Right lobe of liver (tissue), 6 donors: ENCODE measurements around the gene SMU1. TPM values are rescaled to one million over a fixed set of nuclear protein-coding genes. Genes with fewer than 3 reads are reported as not detected.

Experiments
- ATAC-seq, 4 donors: fragments of 200-7000 bp; cut with Tn5 transposase; one replicate each; pipeline ENCODE4 v1.9.1; 2020; ENCODE audit warnings: mild to moderate bottlenecking in 4 of 4, moderate library complexity in 4 of 4
- DNase-seq, 3 donors: peaks; one replicate each; pipeline ENCODE4 v3.0.0-alpha.2; 2020
- H3K27ac ChIP-seq, 3 donors: fragments of 200-600 bp; one replicate each; pipeline ENCODE4 v1.8.0; 2022
- H3K27me3 ChIP-seq, 2 donors: fragments of 200-600 bp; one replicate each; pipeline ENCODE4 v1.8.0; 2022
- H3K36me3 ChIP-seq, 4 donors: fragments of 200-600 bp; sonication (generic) in 1 of 4; one replicate each; pipeline versions ENCODE4 v1.5.1 to v1.8.0; 2017 to 2022; ENCODE audit warnings: control low read depth in 1 of 4
- H3K4me1 ChIP-seq, 4 donors: fragments of 200-600 bp; sonication (generic) in 1 of 4; one replicate each; pipeline versions ENCODE4 v1.5.1 to v1.8.0; 2017 to 2022; ENCODE audit warnings: control low read depth in 1 of 4
- H3K4me3 ChIP-seq, 3 donors: fragments of 200-600 bp; one replicate each; pipeline ENCODE4 v1.8.0; 2022
- H3K9me3 ChIP-seq, 4 donors: fragments of 200-600 bp; sonication (generic) in 1 of 4; one replicate each; pipeline versions ENCODE4 v1.5.1 to v1.8.0; 2017 to 2022; ENCODE audit warnings: control low read depth in 1 of 4
- POLR2A ChIP-seq: fragments of 450-650 bp; IDR thresholded peaks from one replicate; pipeline ENCODE4 v1.6.1; 2017; ENCODE audit warnings: antibody characterized with exemption, mild to moderate bottlenecking
- WGBS: methylation state at CpG from one replicate; pipeline ENCODE4 v1.1.6; 2018; ENCODE audit warnings: low coverage, low lambda C conversion rate; ENCODE audit not compliant: insufficient coverage; ENCODE audit errors: missing lambda C conversion rate; 5-methylcytosine and 5-hydroxymethylcytosine counted together
- intact Hi-C, 2 donors: fragments of 100-400 bp; cut with DNase I; formaldehyde crosslinking; loops; one replicate each; pipeline versions ENCODE4 v1.11.2 to v1.14.1; 2022
- total RNA-seq, 6 experiments: library from RNA; depleted of rRNA in 2 of 6; stranded (reverse); fragments of >200 nt in 2 of 6; fragmentation: NEBNext Ultra II Directional in 3 of 6; extraction: Animal tissue kit (Norgen Biotek cat#: 25700) in 3 of 6; gene quantifications; one replicate each; pipeline versions ENCODE4 v1.1.0 to v1.2.4, GENCODE V29; 2016 to 2023
- TF ChIP-seq, protein P1 (sequence below), 4 donors: fragments of 200-600 bp in 3 of 4; fragments of 450-650 bp in 1 of 4; IDR thresholded peaks; one replicate each; pipeline versions ENCODE4 v1.5.1 to v1.8.0; 2016 to 2022; ENCODE audit warnings: antibody characterized with exemption in 4 of 4, mild to moderate bottlenecking in 2 of 4
- donor health status: DM: no; HTN: yes; CAD: no.
- donor health status: DM: no; HTN: no; CAD: no.
- donor health status: DM: no; HTN: no; CAD: no.
- donor health status: DM: no; HTN: yes; CAD: no.
- donor health status: DM: no; HTN: yes; CAD: no.

Gene SMU1
- total RNA-seq, 6 experiments from 2014 or later, result 7.0 to 10.4 (median 8.5) TPM

DNA sequence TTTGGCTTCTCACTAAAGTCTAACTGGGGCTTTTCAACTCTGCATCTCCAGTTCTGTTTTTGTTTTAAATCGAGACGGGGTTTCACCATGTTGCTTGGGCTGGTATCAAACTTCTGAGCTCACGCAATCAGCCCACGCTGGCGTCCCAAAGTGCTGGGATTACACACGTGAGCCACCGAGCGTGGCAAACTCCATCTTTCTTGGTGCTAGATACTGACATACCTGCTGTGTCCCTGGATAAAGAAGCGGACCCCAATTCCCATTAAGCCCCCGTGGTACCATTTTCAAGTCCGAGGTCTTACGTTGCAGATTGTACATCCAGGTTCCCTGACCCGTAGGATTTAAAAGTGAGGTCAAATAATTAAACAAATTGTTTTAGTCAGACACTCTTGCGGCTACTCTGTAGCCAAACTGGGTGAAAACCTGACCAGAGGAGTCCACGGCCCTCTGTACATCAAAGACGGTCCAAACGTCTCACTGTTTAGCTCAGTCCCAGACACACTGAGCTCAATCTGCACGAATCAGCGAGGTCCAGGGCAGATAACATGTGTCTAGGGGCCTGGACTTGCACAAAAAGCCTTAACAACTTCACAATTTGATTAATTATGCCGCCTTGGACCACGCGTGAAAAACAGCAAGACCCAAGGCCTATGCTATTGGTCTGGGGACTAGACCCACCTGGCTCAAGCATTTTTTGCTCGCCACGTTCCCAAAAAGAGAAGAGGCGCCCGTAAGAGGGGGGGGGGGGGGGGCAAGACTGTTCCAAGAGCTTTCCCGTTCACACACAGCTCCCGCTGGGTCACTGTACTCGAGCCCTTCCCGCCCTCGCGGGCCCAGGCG, 52.1 kb downstream of the SMU1 start:
- peaks cover 0 to 40% (median 17%) of the 10 kb centered on the region in 4 donors for H3K4me1 ChIP-seq
- 28% methylated on average over 18 of the region's 33 CpGs for WGBS

DNA sequence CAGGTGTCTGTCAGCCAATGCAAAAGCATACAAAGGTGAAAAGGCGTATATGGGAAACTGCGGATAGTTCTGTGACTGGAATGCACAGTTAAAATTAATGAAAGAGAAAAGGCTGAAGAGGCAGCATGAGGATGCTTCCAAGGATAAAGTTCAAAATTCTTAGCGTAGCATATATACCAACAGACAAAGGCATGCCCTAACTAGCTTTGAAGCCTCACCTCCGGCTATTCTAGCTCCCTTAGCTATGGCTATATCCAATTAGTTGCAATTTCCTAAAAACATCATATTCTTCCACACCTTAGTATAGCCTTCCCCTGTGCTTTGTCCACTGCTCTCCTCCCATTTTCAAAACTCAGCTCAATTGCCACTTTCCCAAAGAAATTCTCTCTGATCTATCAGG, 52.8 kb downstream of the SMU1 start:
- no peak for DNase-seq

More for the DNA sequence above, 52.1 kb downstream of the SMU1 start:
- peaks cover 0 to 23% (median 6%) of the 10 kb centered on the region in 4 donors for H3K36me3 ChIP-seq
- intact Hi-C loops, result no loop called here
- no peak for DNase-seq
- no peaks in the 10 kb centered on the region for H3K27me3 ChIP-seq
- H3K27ac ChIP-seq, result peak overlapping the region; percentile 100
- peak overlapping the region; percentile 92 to 98 (median 96) for H3K4me3 ChIP-seq
- peak; percentile 8 to 44 (median 20) for ATAC-seq
- no peaks in the 10 kb centered on the region for H3K9me3 ChIP-seq
- TF ChIP-seq, protein P1, sequence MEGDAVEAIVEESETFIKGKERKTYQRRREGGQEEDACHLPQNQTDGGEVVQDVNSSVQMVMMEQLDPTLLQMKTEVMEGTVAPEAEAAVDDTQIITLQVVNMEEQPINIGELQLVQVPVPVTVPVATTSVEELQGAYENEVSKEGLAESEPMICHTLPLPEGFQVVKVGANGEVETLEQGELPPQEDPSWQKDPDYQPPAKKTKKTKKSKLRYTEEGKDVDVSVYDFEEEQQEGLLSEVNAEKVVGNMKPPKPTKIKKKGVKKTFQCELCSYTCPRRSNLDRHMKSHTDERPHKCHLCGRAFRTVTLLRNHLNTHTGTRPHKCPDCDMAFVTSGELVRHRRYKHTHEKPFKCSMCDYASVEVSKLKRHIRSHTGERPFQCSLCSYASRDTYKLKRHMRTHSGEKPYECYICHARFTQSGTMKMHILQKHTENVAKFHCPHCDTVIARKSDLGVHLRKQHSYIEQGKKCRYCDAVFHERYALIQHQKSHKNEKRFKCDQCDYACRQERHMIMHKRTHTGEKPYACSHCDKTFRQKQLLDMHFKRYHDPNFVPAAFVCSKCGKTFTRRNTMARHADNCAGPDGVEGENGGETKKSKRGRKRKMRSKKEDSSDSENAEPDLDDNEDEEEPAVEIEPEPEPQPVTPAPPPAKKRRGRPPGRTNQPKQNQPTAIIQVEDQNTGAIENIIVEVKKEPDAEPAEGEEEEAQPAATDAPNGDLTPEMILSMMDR (IDR thresholded peaks at IDR 0.05), result no peak

DNA sequence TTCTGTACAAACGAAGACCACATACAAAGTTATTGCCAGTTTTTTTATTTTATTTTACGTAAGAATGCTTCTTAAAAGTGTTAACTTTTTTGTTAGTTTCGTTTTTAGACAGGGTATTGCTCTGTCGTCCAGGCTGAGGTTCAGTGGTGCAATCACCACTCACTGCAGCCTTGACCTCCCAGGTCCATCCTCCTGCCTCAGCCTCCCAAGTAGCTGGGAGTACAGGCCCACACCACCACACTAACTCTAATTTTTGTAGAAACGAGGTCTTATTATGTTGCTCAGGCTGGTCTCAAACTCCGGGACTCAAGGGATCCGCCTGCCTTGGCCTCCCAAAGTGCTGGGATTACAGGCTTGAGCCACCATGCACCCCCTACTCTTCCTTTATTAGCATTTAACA, 53.7 kb downstream of the SMU1 start:
- Histone ChIP-seq H3K36me3 (peaks cover 0 to 11% (median 0%) of the 10 kb centered on the region in 4 donors), H3K4me3 (no peak overlapping the region), H3K27ac (no peak overlapping the region), H3K27me3 (no peaks in the 10 kb centered on the region), H3K9me3 (no peaks in the 10 kb centered on the region), H3K4me1 (peaks cover 0 to 25% (median 9%) of the 10 kb centered on the region in 4 donors)
- TF ChIP-seq POLR2A, result no peak
- TF ChIP-seq, protein P1 (IDR thresholded peaks at IDR 0.05), result no peak
- WGBS, result 53% methylated on average over 5 of the region's 7 CpGs
- ATAC-seq (no peak), DNase-seq (no peak)
- intact Hi-C loops, result no loop called here

More for the DNA sequence above, 52.8 kb downstream of the SMU1 start:
- Histone ChIP-seq H3K4me3 (peak overlapping the region in 2 of 3 donors; percentile 92 to 98), H3K27me3 (no peaks in the 10 kb centered on the region), H3K9me3 (no peaks in the 10 kb centered on the region), H3K4me1 (peaks cover 0 to 34% (median 14%) of the 10 kb centered on the region in 4 donors), H3K36me3 (peaks cover 0 to 19% (median 6%) of the 10 kb centered on the region in 4 donors), H3K27ac (peak overlapping the region; percentile 100)
- intact Hi-C loops, result no loop called here
- TF ChIP-seq, protein P1 (IDR thresholded peaks at IDR 0.05), result no peak
- no peak for TF ChIP-seq POLR2A
- ATAC-seq, result no peak
- 82% methylated on average over 4 of the region's 4 CpGs for WGBS

DNA sequence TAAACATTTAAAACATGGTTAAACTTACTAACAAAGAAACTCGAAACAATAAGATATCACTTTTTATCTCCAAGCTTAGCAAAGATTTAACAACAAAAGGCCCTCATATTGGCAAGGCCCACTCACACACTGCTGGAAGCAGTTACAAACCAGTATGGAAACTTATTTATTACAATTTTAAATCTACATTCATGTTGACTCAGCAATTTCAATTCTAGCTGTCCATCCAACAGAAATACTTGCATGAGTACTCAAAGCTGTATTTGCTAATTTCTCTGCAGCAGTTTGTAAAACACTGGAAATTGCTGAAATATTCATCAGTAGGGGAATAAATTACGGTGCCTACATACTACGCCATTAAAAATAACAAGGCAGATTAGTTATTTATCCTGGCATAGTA, 54.2 kb downstream of the SMU1 start:
- TF ChIP-seq, protein P1 (IDR thresholded peaks at IDR 0.05), result no peak
- no peak for TF ChIP-seq POLR2A
- Histone ChIP-seq H3K27me3 (no peaks in the 10 kb centered on the region), H3K4me3 (no peak overlapping the region), H3K4me1 (peaks cover 0 to 21% (median 7%) of the 10 kb centered on the region in 4 donors), H3K27ac (no peak overlapping the region), H3K36me3 (peaks cover 0 to 8% (median 0%) of the 10 kb centered on the region in 4 donors), H3K9me3 (no peaks in the 10 kb centered on the region)
- DNase-seq, result no peak
- WGBS, result 77% methylated on average over 3 of the region's 3 CpGs
- no peak for ATAC-seq
- intact Hi-C loops, result no loop called here
